ENCODE data around the gene SPTLC1.
"Not testable (repeated sequence)": the region's sequence is repeated elsewhere in the genome, so short reads cannot be mapped to it uniquely, and the experiment has no call there.

Gene SPTLC1

DNA sequence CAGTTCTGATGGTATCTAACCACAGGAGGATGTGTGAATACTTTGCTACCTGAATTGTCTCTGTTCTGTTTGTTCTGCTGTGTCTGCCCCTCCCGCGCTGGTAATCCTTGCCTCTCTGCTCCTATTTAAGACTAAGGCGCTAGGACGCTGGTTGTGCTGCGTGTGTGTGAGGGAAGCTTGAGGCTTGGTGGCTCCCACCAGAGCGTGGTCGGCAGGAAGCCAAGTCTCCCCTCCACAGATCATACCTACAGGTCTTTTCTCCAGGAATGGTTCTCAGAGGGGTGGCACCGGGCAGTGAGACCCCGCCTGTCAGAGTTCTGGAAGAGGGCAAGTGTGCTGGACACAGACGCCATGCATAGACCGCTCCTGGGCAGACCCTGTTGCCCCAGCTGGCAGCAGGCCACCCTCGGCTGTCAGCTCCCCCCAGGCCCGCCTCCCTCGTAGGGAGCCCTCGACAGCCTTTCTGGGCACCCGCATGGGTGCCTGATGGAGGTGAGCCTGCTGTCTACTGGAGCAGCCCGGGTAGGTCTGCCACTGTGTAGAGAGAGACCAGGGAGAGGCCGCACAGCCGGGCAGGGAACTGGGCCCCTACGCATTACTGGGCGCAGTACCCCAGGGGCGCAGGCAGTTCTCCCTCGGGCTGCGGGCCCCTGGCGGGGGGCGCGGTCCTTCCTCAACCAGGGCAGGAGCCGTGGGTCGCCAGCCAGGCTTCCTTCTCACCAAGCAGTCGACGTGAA is 111.7 kb downstream of the SPTLC1 start:
- no peaks in the 10 kb centered on the region for H3K36me3 ChIP-seq (replicated peaks; ENCODE audit: low read depth, low read length)
- no peak overlapping the region for H3K9ac ChIP-seq (ENCODE audit: low read length)
- H3K4me1 ChIP-seq (ENCODE audit: low read length) = no peaks in the 10 kb centered on the region
- no peaks in the 10 kb centered on the region for H3K9me3 ChIP-seq (ENCODE audit: insufficient read depth, low read length)
- H3K4me3 ChIP-seq (ENCODE audit: low read length) = no peak overlapping the region
- TF ChIP-seq, protein P1, sequence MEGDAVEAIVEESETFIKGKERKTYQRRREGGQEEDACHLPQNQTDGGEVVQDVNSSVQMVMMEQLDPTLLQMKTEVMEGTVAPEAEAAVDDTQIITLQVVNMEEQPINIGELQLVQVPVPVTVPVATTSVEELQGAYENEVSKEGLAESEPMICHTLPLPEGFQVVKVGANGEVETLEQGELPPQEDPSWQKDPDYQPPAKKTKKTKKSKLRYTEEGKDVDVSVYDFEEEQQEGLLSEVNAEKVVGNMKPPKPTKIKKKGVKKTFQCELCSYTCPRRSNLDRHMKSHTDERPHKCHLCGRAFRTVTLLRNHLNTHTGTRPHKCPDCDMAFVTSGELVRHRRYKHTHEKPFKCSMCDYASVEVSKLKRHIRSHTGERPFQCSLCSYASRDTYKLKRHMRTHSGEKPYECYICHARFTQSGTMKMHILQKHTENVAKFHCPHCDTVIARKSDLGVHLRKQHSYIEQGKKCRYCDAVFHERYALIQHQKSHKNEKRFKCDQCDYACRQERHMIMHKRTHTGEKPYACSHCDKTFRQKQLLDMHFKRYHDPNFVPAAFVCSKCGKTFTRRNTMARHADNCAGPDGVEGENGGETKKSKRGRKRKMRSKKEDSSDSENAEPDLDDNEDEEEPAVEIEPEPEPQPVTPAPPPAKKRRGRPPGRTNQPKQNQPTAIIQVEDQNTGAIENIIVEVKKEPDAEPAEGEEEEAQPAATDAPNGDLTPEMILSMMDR (IDR thresholded peaks at IDR 0.05; ENCODE audit: low read depth, low read length) = no peak
- TF ChIP-seq EZH2phosphoT487 (IDR thresholded peaks at IDR 0.05; ENCODE audit: low read depth) = no peak
- H3K27me3 ChIP-seq (ENCODE audit: low read depth, low read length) = peaks cover 20% of the 10 kb centered on the region
- H3K4me2 ChIP-seq (ENCODE audit: low read length) = no peak overlapping the region
- H4K20me1 ChIP-seq (ENCODE audit: insufficient read depth, low read length) = no peaks in the 10 kb centered on the region
- no peak overlapping the region for H3K27ac ChIP-seq (ENCODE audit: low read length)
- no peak overlapping the region for H2AFZ ChIP-seq (ENCODE audit: low read depth, low read length)
- H3K79me2 ChIP-seq (ENCODE audit: low read length) = no peaks in the 10 kb centered on the region

DNA sequence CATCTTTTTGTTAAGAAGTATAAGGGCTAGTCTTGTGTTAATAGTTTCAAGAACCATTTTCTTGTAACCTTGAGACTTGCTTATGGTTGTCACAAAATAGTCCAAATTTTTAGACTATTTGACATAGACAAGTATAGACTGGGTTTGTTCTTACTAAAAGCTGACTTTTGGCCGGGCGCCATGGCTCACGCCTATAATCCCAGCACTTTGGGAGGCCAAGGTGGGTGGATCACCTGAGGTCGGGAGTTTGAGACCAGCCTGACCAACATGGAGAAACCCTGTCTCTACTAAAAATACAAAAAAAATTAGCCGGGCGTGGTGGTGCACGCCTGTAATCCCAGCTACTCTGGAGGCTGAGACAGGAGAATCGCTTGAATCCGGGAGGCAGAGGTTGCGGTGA is 113.3 kb downstream of the SPTLC1 start:
- H3K4me2 ChIP-seq (ENCODE audit: low read length); H3K36me3 ChIP-seq (replicated peaks; ENCODE audit: low read depth, low read length); H3K9ac ChIP-seq (ENCODE audit: low read length); H2AFZ ChIP-seq (ENCODE audit: low read depth, low read length); H3K4me1 ChIP-seq (ENCODE audit: low read length); H3K79me2 ChIP-seq (ENCODE audit: low read length); H3K27ac ChIP-seq (ENCODE audit: low read length); H3K9me3 ChIP-seq (ENCODE audit: insufficient read depth, low read length); H3K4me3 ChIP-seq (ENCODE audit: low read length); H4K20me1 ChIP-seq (ENCODE audit: insufficient read depth, low read length): not testable (repeated sequence)
- H3K27me3 ChIP-seq (ENCODE audit: low read depth, low read length) = peaks cover 21% of the 10 kb centered on the region

DNA sequence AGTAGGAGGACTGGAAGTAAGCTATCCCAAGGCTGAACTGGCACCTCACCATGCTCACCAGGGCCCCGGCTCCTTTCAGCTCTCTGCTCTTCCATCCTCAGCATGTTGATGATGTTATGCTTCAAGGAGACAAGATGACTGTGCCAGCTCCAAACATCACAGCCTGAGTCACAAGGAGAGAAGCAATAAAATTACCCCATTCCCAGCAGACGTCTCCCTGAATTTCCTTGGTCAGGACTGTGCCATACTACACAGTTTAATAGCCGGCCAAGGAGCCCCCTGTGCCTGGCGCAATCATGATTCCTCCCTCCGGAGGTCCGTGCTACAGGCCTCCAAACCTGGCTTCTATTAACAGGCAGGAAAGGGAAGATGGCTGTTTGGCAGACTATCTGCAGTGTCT is 114.0 kb downstream of the SPTLC1 start:
- H3K9ac ChIP-seq (ENCODE audit: low read length) = no peak overlapping the region
- TF ChIP-seq EZH2phosphoT487 (IDR thresholded peaks at IDR 0.05; ENCODE audit: low read depth) = no peak
- TF ChIP-seq, protein P1 (IDR thresholded peaks at IDR 0.05; ENCODE audit: low read depth, low read length) = no peak
- H4K20me1 ChIP-seq (ENCODE audit: insufficient read depth, low read length) = no peaks in the 10 kb centered on the region
- no peaks in the 10 kb centered on the region for H3K79me2 ChIP-seq (ENCODE audit: low read length)
- H2AFZ ChIP-seq (ENCODE audit: low read depth, low read length) = no peak overlapping the region
- H3K36me3 ChIP-seq (replicated peaks; ENCODE audit: low read depth, low read length) = no peaks in the 10 kb centered on the region
- no peak overlapping the region for H3K27ac ChIP-seq (ENCODE audit: low read length)
- H3K27me3 ChIP-seq (ENCODE audit: low read depth, low read length) = peaks cover 21% of the 10 kb centered on the region
- H3K4me2 ChIP-seq (ENCODE audit: low read length) = no peak overlapping the region
- no peaks in the 10 kb centered on the region for H3K4me1 ChIP-seq (ENCODE audit: low read length)
- no peak overlapping the region for H3K4me3 ChIP-seq (ENCODE audit: low read length)
- H3K9me3 ChIP-seq (ENCODE audit: insufficient read depth, low read length) = no peaks in the 10 kb centered on the region

DNA sequence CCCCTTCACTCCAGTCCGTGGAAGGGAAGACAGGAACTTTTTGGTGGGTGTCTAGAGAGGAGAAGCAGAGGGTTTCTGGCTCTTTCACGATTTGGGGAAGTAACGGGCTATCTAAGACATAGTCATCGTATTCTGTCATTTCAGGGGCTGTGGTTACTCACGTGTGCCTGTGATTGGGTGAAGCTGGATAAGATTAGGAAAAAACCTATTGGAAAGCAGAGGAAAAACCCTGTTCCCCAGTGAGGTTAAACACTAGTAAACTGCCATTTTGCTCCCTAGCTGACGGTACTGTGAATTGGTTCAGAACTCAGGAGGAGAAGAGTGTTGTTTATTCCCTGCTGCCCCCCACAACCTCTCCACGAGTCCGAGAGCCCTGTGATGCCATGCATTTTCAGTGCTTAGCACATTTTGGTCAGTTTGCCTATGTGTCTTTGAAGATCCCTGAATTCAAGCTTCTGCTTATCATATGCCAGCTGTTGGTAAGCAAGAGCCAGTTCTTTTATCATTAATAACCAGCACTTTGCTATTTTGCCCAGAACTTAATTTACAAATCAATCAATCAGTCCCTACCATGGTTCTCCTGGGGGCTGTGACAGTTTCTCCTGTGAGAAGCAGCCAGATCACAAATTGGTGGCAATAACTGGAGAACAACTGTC is 120.1 kb downstream of the SPTLC1 start:
- H3K9me3 ChIP-seq (ENCODE audit: insufficient read depth, low read length) = no peaks in the 10 kb centered on the region
- no peaks in the 10 kb centered on the region for H3K4me1 ChIP-seq (ENCODE audit: low read length)
- no peak for TF ChIP-seq EZH2phosphoT487 (IDR thresholded peaks at IDR 0.05; ENCODE audit: low read depth)
- TF ChIP-seq, protein P1 (IDR thresholded peaks at IDR 0.05; ENCODE audit: low read depth, low read length) = no peak
- no peaks in the 10 kb centered on the region for H3K79me2 ChIP-seq (ENCODE audit: low read length)
- H3K4me2 ChIP-seq (ENCODE audit: low read length) = 0 out of 2 replicates have a peak overlapping the region, but pooled peaks have one; percentile 14
- H3K27ac ChIP-seq (ENCODE audit: low read length) = no peak overlapping the region
- H2AFZ ChIP-seq (ENCODE audit: low read depth, low read length) = peak overlapping the region; percentile 18; the same call in 1 of the 2 replicates
- H3K27me3 ChIP-seq (ENCODE audit: low read depth, low read length) = peaks cover 20% of the 10 kb centered on the region
- H3K36me3 ChIP-seq (replicated peaks; ENCODE audit: low read depth, low read length) = no peaks in the 10 kb centered on the region
- H3K9ac ChIP-seq (ENCODE audit: low read length) = no peak overlapping the region
- no peak overlapping the region for H3K4me3 ChIP-seq (ENCODE audit: low read length)
- H4K20me1 ChIP-seq (ENCODE audit: insufficient read depth, low read length) = no peaks in the 10 kb centered on the region

Measured in OCI-LY3 (cell line).